Urinary bladder (tissue), 4 donors: ENCODE measurements around the gene GALNT10. TPM values are rescaled to one million over a fixed set of nuclear protein-coding genes. Genes with fewer than 3 reads are reported as not detected.

Source experiments
- DNase-seq: peaks from one replicate; pipeline ENCODE4 v3.0.0-alpha.2; 2015; ENCODE audit errors: extremely low spot score
- H3K27ac ChIP-seq: one replicate; pipeline ENCODE4 v1.5.1; 2013; ENCODE audit warnings: low read depth, mild to moderate bottlenecking, moderate library complexity
- H3K36me3 ChIP-seq: one replicate; pipeline ENCODE4 v1.6.1; 2013; ENCODE audit warnings: mild to moderate bottlenecking, moderate library complexity; ENCODE audit not compliant: insufficient read depth
- H3K4me1 ChIP-seq: one replicate; pipeline ENCODE4 v1.6.1; 2013; ENCODE audit warnings: mild to moderate bottlenecking, moderate library complexity; ENCODE audit not compliant: insufficient read depth
- H3K4me3 ChIP-seq: one replicate; pipeline ENCODE4 v1.5.1; 2013; ENCODE audit warnings: low read depth, low read length
- WGBS: extraction: QIAGEN DNeasy Blood & Tissue Kit; methylation state at CpG from one replicate; pipeline ENCODE4 v1.1.7; 2013; 5-methylcytosine and 5-hydroxymethylcytosine counted together
- polyA plus RNA-seq: library from polyadenylated mRNA; stranded (reverse); fragments of 200-250 nt; gene quantifications from one replicate; pipeline ENCODE4 v1.2.3, GENCODE V29; 2013
- total RNA-seq: library from RNA; depleted of rRNA; stranded (reverse); fragments of >200 nt; gene quantifications from one replicate; pipeline ENCODE4 v1.2.3, GENCODE V29; 2014
- donor health status: healthy with polysubstance abuse.
- donor health status: healthy.

Gene GALNT10
- total and polyA plus RNA-seq, 2 donors: 15.7 to 19.4 TPM

GRCh38 chr5:154302161-154302560 is 111.6 kb downstream of the GALNT10 start:
- Histone ChIP-seq H3K4me3 (no peak overlapping the region), H3K36me3 (no peaks in the 10 kb centered on the region), H3K27ac (no peak overlapping the region), H3K4me1 (no peaks in the 10 kb centered on the region)
- 49% methylated on average over 5 of the region's 5 CpGs for WGBS
- no peak for DNase-seq

- DNase-seq: no peak
- 98% methylated on average over 1 of the region's 1 CpG for WGBS
- no peak overlapping the region for H3K4me3 ChIP-seq
These were observed 112.6 kb downstream of the GALNT10 start for GRCh38 chr5:154303133-154303532.

GRCh38 chr5:154308443-154309370 is 118.2 kb downstream of the GALNT10 start:
- Histone ChIP-seq H3K4me3 (no peak overlapping the region), H3K36me3 (no peaks in the 10 kb centered on the region), H3K4me1 (no peaks in the 10 kb centered on the region), H3K27ac (no peak overlapping the region)
- no peak for DNase-seq
- 82% methylated on average over 7 of the region's 7 CpGs for WGBS

More at GRCh38 chr5:154303133-154303532, 112.6 kb downstream of the GALNT10 start:
- Histone ChIP-seq H3K36me3 (no peaks in the 10 kb centered on the region), H3K27ac (no peak overlapping the region), H3K4me1 (no peaks in the 10 kb centered on the region)

- no peak for DNase-seq
- Histone ChIP-seq H3K4me3 (no peak overlapping the region), H3K36me3 (no peaks in the 10 kb centered on the region), H3K27ac (no peak overlapping the region), H3K4me1 (no peaks in the 10 kb centered on the region)
- WGBS: 94% methylated on average over 1 of the region's 1 CpG
These were observed 118.8 kb downstream of the GALNT10 start for GRCh38 chr5:154309371-154309745.

- DNase-seq: no peak
These were observed 119.3 kb downstream of the GALNT10 start for GRCh38 chr5:154309805-154310204.

GRCh38 chr5:154311362-154311761 is 120.8 kb downstream of the GALNT10 start:
- WGBS: 96% methylated on average over 5 of the region's 5 CpGs
- no peak for DNase-seq
- no peaks in the 10 kb centered on the region for H3K36me3 ChIP-seq
- H3K27ac ChIP-seq: no peak overlapping the region
- no peaks in the 10 kb centered on the region for H3K4me1 ChIP-seq
- H3K4me3 ChIP-seq: no peak overlapping the region

More at GRCh38 chr5:154309805-154310204, 119.3 kb downstream of the GALNT10 start:
- H3K27ac ChIP-seq: no peak overlapping the region
- H3K4me3 ChIP-seq: no peak overlapping the region
- WGBS: 91% methylated on average over 8 of the region's 8 CpGs
- H3K4me1 ChIP-seq: no peaks in the 10 kb centered on the region
- H3K36me3 ChIP-seq: no peaks in the 10 kb centered on the region

GRCh38 chr5:154312000-154312399 is 121.5 kb downstream of the GALNT10 start:
- Histone ChIP-seq H3K4me3 (no peak overlapping the region), H3K4me1 (no peaks in the 10 kb centered on the region), H3K36me3 (no peaks in the 10 kb centered on the region), H3K27ac (no peak overlapping the region)
- WGBS: 95% methylated on average over 3 of the region's 3 CpGs
- DNase-seq: no peak

GRCh38 chr5:154312576-154312975 is 122.0 kb downstream of the GALNT10 start:
- Histone ChIP-seq H3K36me3 (no peaks in the 10 kb centered on the region), H3K27ac (no peak overlapping the region), H3K4me1 (no peaks in the 10 kb centered on the region), H3K4me3 (no peak overlapping the region)
- DNase-seq: no peak

GRCh38 chr5:154313360-154314017 is 123.0 kb downstream of the GALNT10 start:
- no peak for DNase-seq
- WGBS: 77% methylated on average over 4 of the region's 4 CpGs
- Histone ChIP-seq H3K4me1 (no peaks in the 10 kb centered on the region), H3K4me3 (no peak overlapping the region), H3K27ac (no peak overlapping the region), H3K36me3 (no peaks in the 10 kb centered on the region)

GRCh38 chr5:154315196-154315595 is 124.7 kb downstream of the GALNT10 start:
- Histone ChIP-seq H3K4me3 (no peak overlapping the region), H3K4me1 (no peaks in the 10 kb centered on the region), H3K27ac (no peak overlapping the region), H3K36me3 (no peaks in the 10 kb centered on the region)
- 90% methylated on average over 3 of the region's 3 CpGs for WGBS
- DNase-seq: no peak

GRCh38 chr5:154315756-154316155 is 125.2 kb downstream of the GALNT10 start:
- Histone ChIP-seq H3K27ac (no peak overlapping the region), H3K4me3 (no peak overlapping the region), H3K36me3 (no peaks in the 10 kb centered on the region), H3K4me1 (no peaks in the 10 kb centered on the region)
- no peak for DNase-seq

GRCh38 chr5:154316223-154316935 is 125.8 kb downstream of the GALNT10 start:
- Histone ChIP-seq H3K4me1 (no peaks in the 10 kb centered on the region), H3K36me3 (no peaks in the 10 kb centered on the region), H3K4me3 (no peak overlapping the region), H3K27ac (no peak overlapping the region)
- WGBS: 72% methylated on average over 6 of the region's 6 CpGs
- DNase-seq: no peak

- 91% methylated on average over 3 of the region's 3 CpGs for WGBS
- H3K36me3 ChIP-seq: no peaks in the 10 kb centered on the region
- DNase-seq: no peak
- H3K27ac ChIP-seq: no peak overlapping the region
- no peak overlapping the region for H3K4me3 ChIP-seq
- H3K4me1 ChIP-seq: no peaks in the 10 kb centered on the region
These were observed 127.4 kb downstream of the GALNT10 start for GRCh38 chr5:154317916-154318315.
